GM18519 (cell line): ENCODE results near the gene TAS2R10.
"Not testable (repeated sequence)": the region's sequence is repeated elsewhere in the genome, so short reads cannot be mapped to it uniquely, and the experiment has no call there.

Source experiments
- ATAC-seq: cut with Tn5 transposase; IDR thresholded peaks from one replicate; pipeline ENCODE4 v1.9.1; 2021; ENCODE audit warnings: mild to moderate bottlenecking, moderate library complexity; ENCODE audit not compliant: unreplicated experiment, low FRiP score

Gene TAS2R10

GRCh38 chr12:10826258-10826657 lies at the start of gene TAS2R10:
TSS of gene TAS2R10 (minus strand) at chr12:10826358. CDS start at chr12:10826269, 89 bp downstream.
- ATAC-seq: no peak

GRCh38 chr12:10873378-10873777 lies 47.2 kb upstream of the TAS2R10 start:
- no peak for ATAC-seq

- ATAC-seq: no peak
Observed at GRCh38 chr12:10867381-10867780, 41.2 kb upstream of the TAS2R10 start.

GRCh38 chr12:10863512-10864218 lies 37.5 kb upstream of the TAS2R10 start:
- ATAC-seq: no peak

- no peak for ATAC-seq
Observed at GRCh38 chr12:10861366-10861765, 35.2 kb upstream of the TAS2R10 start.

- ATAC-seq: no peak
Observed at GRCh38 chr12:10855807-10856206, 29.6 kb upstream of the TAS2R10 start.

- ATAC-seq: no peak
Observed at GRCh38 chr12:10853776-10854175, 27.6 kb upstream of the TAS2R10 start.

GRCh38 chr12:10851243-10851858 lies 25.2 kb upstream of the TAS2R10 start:
- ATAC-seq: no peak

- no peak for ATAC-seq
Observed at GRCh38 chr12:10849425-10849878, 23.3 kb upstream of the TAS2R10 start, which contains the start of gene PRR4. TSS of gene PRR4 (minus strand) at chr12:10849475. CDS start at chr12:10849437, 38 bp downstream.

- no peak for ATAC-seq
Observed at GRCh38 chr12:10847744-10848143, 21.6 kb upstream of the TAS2R10 start.

- no peak for ATAC-seq
Observed at GRCh38 chr12:10842862-10843261, 16.7 kb upstream of the TAS2R10 start.

GRCh38 chr12:10838461-10838860 lies 12.3 kb upstream of the TAS2R10 start:
- ATAC-seq: no peak

GRCh38 chr12:10829994-10830393 lies 3.8 kb upstream of the TAS2R10 start:
- no peak for ATAC-seq

GRCh38 chr12:10824957-10825356 lies 1.2 kb downstream of the TAS2R10 start:
- ATAC-seq: no peak

GRCh38 chr12:10811883-10812536 lies 14.1 kb downstream of the TAS2R10 start:
- no peak for ATAC-seq

- ATAC-seq: no peak
Observed at GRCh38 chr12:10810068-10810467, 16.1 kb downstream of the TAS2R10 start, which contains the start of gene TAS2R9. TSS of gene TAS2R9 (minus strand) at chr12:10810168. CDS start at chr12:10810075, 93 bp downstream.

GRCh38 chr12:10807186-10807585 lies 19.0 kb downstream of the TAS2R10 start, which contains the start of gene TAS2R8:
TSS of gene TAS2R8 (minus strand) at chr12:10807286. CDS start at chr12:10806980, 306 bp downstream.
- ATAC-seq: no peak

GRCh38 chr12:10802587-10802986 lies 23.6 kb downstream of the TAS2R10 start, which contains the start of gene TAS2R7:
TSS of gene TAS2R7 (minus strand) at chr12:10802627. CDS start at chr12:10802570, 57 bp downstream.
- no peak for ATAC-seq

GRCh38 chr12:10801741-10802140 lies 24.4 kb downstream of the TAS2R10 start:
- ATAC-seq: no peak

GRCh38 chr12:10794222-10794621 lies 31.9 kb downstream of the TAS2R10 start:
- no peak for ATAC-seq

- ATAC-seq: not testable (repeated sequence)
Observed at GRCh38 chr12:10791769-10792168, 34.4 kb downstream of the TAS2R10 start.
